ENCODE data around the gene MED13. TPM values are rescaled to one million over a fixed set of nuclear protein-coding genes. Genes with fewer than 3 reads are reported as not detected.
A peak's percentile ranks its signal among the peaks of the same experiment; 100 is the strongest.

The MED13 gene
- total RNA-seq, 1 donor from 2014 or later: 29.0 TPM

GRCh38 chr17:62062302-62062701 is 2.8 kb downstream of the MED13 start:
- Histone ChIP-seq H3K9me3 (replicated peaks) (no peaks in the 10 kb centered on the region), H3K4me1 (peaks cover 79% of the 10 kb centered on the region), H3K36me3 (peaks cover 24% of the 10 kb centered on the region), H3K4me3 (peak overlapping the region; percentile 96), H3K27ac (replicated peaks) (peak overlapping the region; percentile 97), H3K27me3 (ENCODE audit: low read depth) (no peaks in the 10 kb centered on the region)
- TF ChIP-seq CTCF (IDR thresholded peaks at IDR 0.05; ENCODE audit: borderline replicate concordance): no peak
- intact Hi-C loops (cut with micrococcal nuclease): no loop called here
- DNase-seq: no peak

GRCh38 chr17:62059414-62059813 is 5.7 kb downstream of the MED13 start:
- intact Hi-C loops (cut with micrococcal nuclease): no loop called here
- Histone ChIP-seq H3K9me3 (replicated peaks) (no peaks in the 10 kb centered on the region), H3K27me3 (ENCODE audit: low read depth) (no peaks in the 10 kb centered on the region), H3K4me1 (peaks cover 85% of the 10 kb centered on the region), H3K36me3 (peaks cover 28% of the 10 kb centered on the region), H3K4me3 (no peak overlapping the region), H3K27ac (replicated peaks) (no peak overlapping the region)
- TF ChIP-seq CTCF (IDR thresholded peaks at IDR 0.05; ENCODE audit: borderline replicate concordance): no peak
- no peak for DNase-seq

- TF ChIP-seq CTCF (IDR thresholded peaks at IDR 0.05; ENCODE audit: borderline replicate concordance): no peak
- no peaks in the 10 kb centered on the region for H3K27me3 ChIP-seq (ENCODE audit: low read depth)
- no peak for DNase-seq
- peaks cover 28% of the 10 kb centered on the region for H3K36me3 ChIP-seq
- H3K27ac ChIP-seq (replicated peaks): no peak overlapping the region
- H3K9me3 ChIP-seq (replicated peaks): no peaks in the 10 kb centered on the region
- intact Hi-C loops (cut with micrococcal nuclease): no loop called here
- peaks cover 85% of the 10 kb centered on the region for H3K4me1 ChIP-seq
- no peak overlapping the region for H3K4me3 ChIP-seq
Observed at GRCh38 chr17:62058611-62059010, 6.5 kb downstream of the MED13 start.

- Histone ChIP-seq H3K27me3 (ENCODE audit: low read depth) (no peaks in the 10 kb centered on the region), H3K9me3 (replicated peaks) (no peaks in the 10 kb centered on the region), H3K27ac (replicated peaks) (no peak overlapping the region), H3K4me3 (no peak overlapping the region), H3K36me3 (peaks cover 28% of the 10 kb centered on the region), H3K4me1 (peaks cover 85% of the 10 kb centered on the region)
- intact Hi-C loops (cut with micrococcal nuclease): no loop called here
- no peak for TF ChIP-seq CTCF (IDR thresholded peaks at IDR 0.05; ENCODE audit: borderline replicate concordance)
- DNase-seq: no peak
Observed at GRCh38 chr17:62057696-62058095, 7.4 kb downstream of the MED13 start.

- no peaks in the 10 kb centered on the region for H3K27me3 ChIP-seq (ENCODE audit: low read depth)
- no peaks in the 10 kb centered on the region for H3K9me3 ChIP-seq (replicated peaks)
- intact Hi-C loops (cut with micrococcal nuclease): no loop called here
- H3K36me3 ChIP-seq: peaks cover 38% of the 10 kb centered on the region
- DNase-seq: no peak
- H3K4me3 ChIP-seq: no peak overlapping the region
- H3K27ac ChIP-seq (replicated peaks): no peak overlapping the region
- no peak for TF ChIP-seq CTCF (IDR thresholded peaks at IDR 0.05; ENCODE audit: borderline replicate concordance)
- peaks cover 51% of the 10 kb centered on the region for H3K4me1 ChIP-seq
Observed at GRCh38 chr17:62052765-62053338, 12.2 kb downstream of the MED13 start.

Measured in left ventricle myocardium inferior (tissue), 1 donor.